Renal pelvis (tissue), 4 donors: ENCODE data around the gene SOST. TPM values are rescaled to one million over a fixed set of nuclear protein-coding genes. Genes with fewer than 3 reads are reported as not detected.

Experiments used
- DNase-seq: peaks from one replicate; pipeline ENCODE4 v3.0.0-alpha.2; 2013
- polyA plus RNA-seq, 3 donors: library from polyadenylated mRNA; unstranded; fragments of 120-200 nt; gene quantifications; one replicate each; pipeline ENCODE4 v1.2.1, GENCODE V29; 2013; ENCODE audit not compliant: insufficient read length in 3 of 3

Gene SOST
- polyA plus RNA-seq, 3 donors: 51.8 to 59.3 (median 58.2) TPM

DNA sequence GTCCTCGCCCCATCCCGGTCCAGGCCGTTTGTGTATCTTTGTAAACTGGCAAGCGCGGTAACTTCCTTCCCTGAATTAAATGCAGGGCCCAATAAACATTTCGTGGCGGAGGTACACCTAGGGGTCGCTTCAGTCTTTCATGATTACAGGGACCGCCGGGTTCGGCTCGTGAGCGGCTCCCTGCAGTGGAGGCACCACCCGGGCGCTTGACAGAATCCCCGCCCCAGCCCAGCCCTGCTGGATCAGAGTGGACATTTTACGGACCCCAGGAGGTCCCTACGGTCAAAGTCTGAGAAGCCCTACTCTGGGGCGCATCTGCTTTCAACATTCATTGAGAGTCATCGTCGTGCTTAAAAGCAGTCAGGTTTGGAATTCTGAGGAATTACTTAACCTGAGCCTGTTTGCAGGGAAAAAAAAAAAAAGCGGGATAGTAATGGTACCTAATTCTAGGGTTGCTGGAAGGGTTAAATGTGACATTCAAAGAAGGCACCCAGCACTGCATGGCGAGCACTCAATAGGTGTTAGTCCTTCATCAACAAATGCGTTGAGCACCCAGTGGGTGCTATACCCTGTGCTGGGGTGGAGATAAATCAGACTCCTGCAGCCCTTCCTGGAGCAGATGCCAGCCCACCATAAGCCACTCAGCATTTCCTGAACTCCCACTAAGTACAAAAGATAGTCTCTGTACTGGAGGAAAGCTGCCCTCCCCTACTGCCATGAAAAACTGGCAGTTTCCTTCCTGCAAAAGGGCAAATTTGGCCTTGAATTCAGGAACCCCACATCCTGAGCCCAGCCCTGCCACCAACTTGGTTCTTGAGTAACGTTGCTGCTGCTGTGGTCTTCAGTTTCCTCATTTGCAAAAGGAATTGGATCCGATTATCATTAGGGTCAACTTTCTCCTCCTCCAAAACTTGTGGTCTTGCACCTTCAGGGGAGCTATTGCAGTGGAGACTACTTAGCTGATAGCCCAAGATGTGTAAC lies 20.8 kb upstream of the SOST start:
- DNase-seq: no peak

DNA sequence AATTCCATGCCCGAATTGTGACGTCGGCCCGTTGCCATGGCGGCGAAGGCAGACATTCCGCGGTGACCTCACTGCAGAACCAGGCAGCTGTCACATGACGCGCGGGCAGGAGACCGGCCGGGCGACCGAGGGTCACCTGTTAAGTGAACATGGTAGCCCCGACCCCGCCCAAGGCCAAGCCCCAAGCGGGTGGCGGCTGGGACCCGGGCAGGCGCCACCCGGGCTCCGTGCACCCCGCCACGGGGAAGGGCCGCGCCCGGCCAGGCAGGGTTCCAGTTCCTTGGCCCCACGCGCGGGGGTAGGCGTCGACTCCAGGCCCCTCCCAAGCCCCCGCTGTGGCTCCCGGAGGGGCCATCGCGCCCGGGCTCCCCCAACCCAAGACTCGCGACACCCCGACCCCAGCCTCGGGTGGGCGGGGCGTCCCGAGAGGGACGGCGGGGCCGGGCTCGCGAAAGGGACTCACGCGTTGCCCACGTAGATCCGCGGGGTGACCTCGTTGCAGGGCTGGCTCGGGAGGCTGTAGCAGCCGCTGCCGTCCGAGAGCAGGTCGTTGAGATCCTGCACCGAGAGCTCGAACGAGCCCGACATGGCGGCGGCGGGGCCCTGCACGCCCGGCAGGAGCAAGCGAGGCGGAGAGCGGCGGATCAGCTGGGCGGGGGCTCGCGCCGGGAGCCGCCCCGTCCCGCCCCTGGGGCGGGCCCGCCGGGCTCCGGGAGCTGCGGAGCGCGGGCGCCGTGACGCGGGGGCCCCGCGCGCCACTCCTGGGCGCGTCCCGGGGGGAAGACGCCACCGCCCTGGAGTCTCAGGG lies 19.9 kb upstream of the SOST start, which contains the start of gene DUSP3:
Gene DUSP3, minus strand, starts transcription at position 641 of the 808 bp plus-strand sequence. Its CDS starts 53 bp downstream, at position 588.
- DNase-seq: peak; percentile 94

DNA sequence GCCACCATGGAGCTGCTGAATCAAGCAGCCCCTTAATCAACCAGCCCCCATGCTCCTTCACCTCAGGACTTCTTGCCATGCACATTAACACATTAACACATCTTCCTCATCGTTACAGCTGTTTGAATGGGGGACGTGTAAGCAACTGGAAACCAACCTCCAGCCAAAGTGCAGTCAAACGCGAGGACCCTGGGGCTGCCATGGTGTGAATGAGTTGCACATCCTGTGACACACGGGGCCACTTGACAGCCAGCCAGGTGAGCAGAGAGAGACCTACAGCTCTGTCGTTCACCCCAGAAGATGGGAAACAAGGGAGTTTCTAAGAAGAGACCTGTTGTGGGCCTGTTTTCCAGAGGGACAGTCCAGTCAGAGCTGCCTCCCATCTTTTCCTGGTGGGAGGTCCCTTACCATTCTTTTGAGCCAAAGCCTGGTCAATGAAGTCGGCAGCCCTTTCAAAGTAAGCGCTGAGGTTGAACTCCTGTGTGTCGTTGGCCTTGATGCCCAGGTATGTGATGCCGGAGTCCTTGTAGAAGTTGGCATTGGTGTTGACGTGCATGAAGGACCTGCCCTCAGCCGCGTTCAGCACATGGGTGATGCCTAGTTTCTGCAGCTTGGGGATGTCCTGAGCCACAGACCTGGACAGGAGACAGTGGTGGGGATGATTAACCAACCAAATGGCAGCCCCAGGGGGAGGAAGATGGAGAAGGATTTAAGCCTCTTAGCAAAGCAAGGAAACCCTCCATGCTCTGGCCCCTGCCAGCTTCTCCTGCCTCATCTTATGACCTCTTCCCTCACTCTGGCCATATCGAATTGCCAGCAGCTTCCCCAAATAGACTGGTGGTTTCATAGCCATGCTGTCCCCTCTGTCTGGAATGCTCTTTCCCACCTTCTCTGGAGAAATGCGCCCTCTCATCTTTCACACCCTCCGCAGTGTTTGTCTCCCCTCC lies 16.0 kb upstream of the SOST start:
- DNase-seq: no peak

DNA sequence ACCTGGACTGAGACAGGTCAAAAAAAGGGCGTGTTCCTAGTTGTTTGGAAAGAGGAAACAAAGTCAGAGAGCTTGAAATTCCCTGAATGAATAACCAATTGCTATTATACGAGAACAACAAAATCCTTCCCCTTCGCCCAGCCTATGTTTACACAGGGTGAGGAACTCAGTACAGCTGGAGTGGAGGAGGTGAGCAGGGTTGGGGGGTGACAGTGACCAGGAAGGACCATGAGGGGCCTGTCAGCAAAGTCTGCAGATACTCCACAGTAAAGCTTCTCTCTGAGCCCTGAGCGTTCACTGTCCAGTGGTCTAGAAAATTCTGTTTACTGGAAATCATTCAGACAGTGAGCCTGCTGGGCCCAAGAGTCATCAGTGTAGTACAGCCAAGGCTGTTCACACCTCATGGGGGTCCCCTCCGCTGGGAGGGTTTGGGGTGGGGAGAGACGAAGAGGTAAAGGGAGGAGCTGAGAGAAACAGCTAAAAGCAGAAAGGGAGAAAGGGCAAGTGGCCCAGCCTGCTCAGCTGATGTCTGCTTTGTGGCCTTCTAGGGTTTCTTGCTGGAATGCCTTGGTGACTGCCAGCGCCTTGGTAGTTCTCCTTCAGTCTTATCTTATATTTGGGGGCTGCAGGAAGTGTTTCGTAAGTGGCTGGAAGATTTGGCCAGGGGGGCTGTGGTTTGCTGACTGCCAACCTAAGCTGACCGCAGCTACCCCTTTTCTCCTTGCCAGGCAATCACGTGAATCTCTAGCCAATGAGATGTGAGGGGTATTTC lies 14.5 kb upstream of the SOST start:
- no peak for DNase-seq

DNA sequence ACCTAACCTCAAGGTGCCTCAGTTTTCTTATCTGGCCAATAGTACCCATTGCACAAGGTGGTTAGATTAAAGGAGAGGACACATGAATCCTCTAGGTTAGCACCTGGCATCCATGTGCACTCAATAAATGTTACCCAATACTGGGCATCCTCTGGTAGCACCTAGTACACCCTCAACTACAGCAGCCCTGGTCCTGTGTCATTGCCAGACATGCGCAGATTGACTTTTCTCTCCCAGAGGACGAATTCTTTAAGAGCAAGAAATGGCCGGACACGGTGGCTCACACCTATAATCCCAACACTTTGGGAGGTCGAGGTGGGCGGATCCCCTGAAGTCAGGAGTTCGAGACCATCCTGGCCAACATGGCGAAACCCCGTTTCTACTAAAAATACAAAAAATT lies 12.9 kb upstream of the SOST start:
- no peak for DNase-seq

DNA sequence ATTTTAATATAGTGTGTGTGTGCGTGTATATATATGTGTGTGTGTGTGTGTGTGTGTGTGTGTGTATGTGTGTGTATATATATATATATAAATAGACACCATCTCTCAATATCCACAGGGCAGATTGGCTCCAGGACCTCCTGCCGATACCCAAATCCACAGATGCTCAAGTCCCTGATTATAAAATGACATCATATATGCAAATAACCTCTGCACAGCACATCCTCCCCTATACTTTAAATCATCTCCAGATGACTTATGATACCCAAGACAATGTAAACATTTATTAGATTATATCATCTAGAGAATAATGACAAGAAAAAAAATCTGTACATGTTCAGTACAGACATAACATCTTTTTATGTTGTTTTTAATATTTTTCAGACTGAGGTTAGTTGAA lies 12.4 kb upstream of the SOST start:
- DNase-seq: no peak

DNA sequence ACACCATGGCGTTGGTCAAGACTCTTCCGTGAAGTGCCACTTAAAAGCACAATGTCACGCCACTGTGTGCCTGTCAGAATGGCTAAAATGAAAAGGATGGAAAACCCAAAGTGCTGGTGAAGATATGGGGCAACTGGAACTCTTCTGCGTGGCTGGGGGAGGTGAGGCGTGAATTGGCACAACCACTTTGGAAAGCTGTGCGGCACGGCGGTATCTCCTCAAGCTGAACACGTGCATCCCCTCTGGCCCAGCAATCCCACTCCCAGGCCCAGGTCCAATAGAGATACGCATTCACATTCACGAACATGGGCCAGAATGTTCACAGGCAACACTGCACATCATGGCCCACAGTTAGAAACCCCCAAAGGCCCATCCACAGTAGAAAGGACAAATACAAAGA lies 11.3 kb upstream of the SOST start:
- DNase-seq: no peak

DNA sequence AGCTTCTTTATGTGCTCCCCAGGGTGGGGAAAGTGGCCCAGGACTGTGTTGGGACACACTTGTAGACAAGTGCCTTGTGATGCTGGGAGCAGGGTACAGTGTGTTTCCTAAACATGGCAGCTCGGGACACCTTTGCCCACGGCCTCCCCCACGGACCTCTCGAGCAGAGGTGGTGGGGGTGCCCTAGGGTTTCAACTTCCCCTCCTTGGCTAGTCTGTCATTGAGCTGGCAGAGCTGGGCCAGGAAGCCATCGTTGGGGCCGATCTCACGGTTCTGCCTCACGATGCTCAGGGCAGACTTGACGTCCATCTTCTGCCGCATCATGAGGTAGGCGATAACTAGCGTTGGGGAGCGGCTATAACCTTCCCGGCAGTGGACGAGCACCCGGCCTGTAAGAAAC lies 10.8 kb upstream of the SOST start:
- DNase-seq: no peak

DNA sequence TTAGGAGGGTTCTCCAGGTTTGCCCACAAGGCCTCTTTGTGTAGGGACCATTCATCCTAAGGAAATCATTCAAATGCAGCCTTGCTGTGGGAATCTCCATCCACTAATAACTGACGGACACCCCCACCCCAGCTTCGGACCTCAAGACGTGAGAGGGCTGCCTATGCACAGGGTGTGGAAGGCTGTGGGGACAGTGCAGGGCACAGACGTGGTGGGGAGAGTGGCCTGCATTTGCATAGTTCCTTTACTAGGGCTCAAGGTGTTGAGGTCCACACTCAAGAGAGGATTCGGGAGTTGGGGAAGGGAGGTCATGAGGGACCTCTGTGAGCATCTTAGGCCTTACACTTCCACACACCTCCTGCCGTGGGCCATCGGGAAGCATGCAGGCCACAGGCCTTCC lies 10.4 kb upstream of the SOST start:
- DNase-seq: no peak

DNA sequence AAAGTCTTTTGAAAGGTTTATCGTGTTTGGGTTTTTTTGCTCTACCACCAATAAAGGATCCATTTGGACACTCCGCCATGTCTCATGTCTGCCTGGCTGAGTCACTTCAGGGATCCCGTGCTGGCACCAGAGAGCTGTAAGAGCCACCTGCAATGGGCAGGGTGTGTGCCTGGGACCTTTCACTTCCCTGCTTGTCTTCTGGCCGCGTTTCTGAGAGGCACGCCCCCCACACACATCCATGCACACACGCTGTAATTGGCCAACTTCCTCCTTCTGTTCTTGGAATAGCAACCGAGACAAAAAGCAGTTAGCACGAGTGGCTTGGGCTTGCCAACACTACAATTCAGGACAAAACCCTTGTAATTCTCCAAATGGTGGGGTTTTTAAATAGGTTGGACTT lies 9.8 kb upstream of the SOST start:
- DNase-seq: no peak

DNA sequence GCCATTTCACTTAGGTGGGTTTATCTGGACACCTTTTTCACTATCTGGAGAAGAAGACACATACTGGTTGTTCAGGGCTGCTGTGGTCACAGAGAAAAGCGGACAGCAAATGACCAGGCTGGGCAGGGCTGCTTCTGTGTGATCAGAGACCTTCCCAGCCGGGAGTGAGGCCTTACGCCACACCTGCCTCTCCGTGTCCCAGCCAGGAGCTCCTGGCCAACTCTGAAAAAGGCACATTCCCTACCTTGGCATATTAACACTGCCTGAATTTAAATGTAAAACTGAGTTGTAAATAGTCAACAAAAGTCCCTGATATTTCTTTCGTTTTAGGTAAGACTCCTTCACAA lies 9.1 kb upstream of the SOST start:
- DNase-seq: no peak

DNA sequence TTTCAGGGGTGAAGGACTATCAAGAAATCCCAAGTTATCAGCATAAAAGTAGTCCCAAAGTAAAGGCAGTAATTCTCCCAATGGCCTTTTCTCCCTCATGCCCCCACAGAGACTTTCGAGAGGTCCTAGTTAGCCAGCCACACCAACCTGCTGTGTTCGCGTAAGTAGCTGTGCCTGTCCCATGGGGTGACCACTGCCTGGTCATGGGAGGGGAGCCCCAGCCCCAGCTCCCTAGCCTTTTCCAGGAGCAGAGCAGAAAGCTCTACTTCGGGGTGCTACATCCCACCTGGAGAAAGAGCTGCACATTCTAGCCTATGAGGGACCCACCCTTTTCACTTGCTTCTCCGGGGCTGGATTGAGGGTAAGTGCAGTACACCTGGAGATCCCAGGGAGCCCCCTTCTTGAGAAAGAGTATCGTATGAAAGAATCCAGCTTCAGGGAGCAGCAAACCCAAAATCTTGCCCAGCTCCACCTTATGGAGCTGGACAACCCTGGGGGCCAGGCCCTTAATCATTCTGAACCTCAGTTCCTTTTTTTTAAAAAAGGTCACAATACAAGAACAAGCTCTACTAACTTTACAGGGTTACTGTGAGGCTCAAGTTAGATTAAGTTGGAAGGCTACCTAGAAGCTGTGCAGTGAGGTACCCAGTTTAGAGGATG lies 8.6 kb upstream of the SOST start:
- no peak for DNase-seq

DNA sequence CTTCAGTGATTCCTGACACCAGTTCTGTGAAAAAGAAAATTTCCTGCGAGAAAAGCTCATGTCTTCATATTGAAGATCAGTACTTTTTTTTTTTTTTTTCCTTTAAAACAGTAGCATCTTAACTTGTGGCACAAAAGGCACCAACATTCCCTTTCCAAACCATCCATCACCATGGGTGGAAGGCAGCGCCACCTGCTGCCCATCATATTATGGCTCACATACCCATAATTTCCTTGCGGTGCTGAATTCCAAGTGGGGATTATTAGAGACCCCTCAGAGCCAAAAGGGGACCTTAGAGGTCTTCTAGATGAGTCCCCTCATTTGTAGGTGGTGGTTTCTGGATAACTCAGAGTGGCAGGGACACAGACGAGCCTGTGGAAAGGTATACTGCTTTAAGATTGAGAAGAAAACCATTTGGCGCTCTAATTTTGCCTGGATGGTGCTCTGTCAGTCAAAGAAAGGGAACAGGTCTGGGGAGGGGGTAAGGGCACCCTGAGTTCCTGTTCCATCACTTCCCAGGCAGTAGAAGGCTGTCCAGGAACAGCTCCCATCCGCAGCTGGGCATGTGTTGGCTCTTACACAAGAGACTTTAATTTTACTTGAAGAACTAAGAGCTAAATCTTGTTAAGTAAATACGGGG lies 7.9 kb upstream of the SOST start:
- no peak for DNase-seq

DNA sequence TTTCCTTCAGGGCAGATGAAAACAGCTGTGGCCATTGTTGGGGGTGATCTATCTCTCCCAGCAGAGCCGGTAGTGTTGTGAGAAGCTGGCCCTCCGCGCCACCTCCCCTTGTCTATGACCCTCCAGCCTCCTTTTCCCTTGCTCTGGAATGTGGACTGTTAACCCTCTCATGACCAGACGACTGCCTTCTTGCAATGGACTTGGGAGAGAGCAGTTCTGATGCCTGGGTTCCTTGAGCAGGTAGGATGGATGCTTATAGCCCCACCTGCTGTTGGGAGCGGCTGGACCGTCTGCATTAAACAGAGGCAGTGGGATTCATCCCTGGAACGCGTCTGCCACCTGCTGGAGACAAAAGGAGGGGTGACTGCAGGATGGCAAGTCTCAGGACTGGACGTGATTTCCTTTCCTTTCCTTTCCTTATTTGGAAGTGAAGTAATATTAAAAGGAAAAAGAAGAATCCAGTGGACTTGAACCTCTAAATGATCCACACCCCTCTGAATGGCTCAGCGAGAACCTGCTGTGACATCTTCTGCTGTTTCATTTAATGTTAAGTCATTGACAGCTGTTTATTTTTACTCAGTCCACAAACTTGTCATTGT lies 1.8 kb upstream of the SOST start:
- peak; percentile 93 for DNase-seq

DNA sequence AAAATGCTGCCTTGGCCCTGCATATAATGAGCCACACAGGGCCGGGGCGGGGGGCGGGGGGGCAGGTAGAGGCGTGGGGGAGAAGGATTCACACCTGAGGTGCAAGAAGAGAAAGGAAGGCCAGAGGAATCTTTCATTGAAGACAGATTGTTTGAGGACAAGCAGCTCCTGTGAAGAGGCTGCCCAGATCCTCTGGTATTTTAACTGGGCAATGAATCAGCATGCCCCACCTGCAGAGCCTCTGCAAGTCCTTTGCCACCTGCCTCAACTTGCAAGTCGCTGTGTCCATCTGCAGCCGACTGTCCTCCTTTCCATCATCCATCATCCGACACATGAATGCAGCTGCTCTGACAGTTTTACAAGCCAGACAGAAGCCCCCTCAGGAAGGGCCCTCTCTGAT lies 1.2 kb upstream of the SOST start:
- no peak for DNase-seq

DNA sequence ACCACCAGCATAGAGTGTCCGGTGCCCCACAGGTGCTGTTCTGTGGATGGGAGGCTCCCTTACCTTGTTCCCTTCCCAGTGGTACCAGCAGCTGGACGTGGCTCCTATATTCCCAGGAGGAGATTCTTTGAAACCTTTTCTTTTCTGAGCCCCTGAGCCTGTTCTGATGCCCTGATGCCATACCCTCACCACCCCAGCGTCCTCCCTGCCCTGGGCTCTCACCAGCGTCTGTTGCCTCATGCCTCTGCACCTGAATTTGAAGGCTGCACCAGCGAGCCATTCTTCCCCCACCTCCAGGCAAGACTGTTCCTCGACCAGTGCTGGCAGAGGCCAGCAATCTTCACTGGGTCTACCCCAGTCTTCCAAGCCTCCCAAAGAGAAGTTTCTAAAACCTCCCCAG lies 505 bp downstream of the SOST start:
- DNase-seq: no peak

DNA sequence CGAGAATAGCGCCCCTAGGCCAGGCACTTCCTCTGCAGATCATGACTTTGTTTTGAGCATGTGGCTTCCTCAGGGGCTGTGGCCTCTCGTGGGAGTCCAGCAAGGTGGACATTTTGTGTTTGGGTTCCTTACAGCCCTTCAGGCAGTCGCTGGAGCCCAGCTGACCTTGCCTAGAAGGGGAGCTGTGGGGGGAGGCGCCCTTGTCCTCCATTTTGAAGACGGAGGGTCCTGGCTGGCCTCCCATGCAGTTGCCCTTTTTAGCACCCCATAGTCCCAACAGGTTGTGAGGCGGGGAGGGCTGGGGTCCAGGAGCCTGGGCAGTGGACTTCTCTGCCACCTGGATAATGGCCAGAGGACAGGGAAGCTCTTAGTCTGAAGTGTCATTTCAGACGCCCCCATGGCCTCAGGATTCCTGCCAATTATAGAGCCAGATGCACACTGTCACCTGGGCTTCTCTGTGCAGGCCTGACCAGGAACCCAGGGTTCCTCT lies 1.4 kb downstream of the SOST start:
- no peak for DNase-seq

DNA sequence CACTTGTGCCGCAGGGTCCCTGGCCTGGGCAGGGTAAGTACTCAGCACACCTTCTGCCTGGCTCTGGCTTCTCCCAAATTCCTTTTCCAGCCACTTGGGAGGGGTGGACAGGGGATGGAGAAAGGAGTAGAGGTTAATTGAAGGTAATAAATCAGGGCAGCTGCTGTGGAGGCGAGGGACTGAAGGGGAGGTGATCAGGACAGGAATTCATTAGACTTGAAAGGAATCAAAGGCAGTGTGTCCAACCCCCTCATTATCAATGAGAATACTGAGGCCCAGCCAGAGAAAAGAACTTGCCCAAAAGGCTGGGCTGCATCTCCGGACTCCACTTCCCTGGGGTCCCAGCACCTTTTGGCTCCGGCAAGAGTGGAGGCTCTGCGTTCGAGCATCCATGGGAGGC lies 2.4 kb downstream of the SOST start:
- DNase-seq: no peak

DNA sequence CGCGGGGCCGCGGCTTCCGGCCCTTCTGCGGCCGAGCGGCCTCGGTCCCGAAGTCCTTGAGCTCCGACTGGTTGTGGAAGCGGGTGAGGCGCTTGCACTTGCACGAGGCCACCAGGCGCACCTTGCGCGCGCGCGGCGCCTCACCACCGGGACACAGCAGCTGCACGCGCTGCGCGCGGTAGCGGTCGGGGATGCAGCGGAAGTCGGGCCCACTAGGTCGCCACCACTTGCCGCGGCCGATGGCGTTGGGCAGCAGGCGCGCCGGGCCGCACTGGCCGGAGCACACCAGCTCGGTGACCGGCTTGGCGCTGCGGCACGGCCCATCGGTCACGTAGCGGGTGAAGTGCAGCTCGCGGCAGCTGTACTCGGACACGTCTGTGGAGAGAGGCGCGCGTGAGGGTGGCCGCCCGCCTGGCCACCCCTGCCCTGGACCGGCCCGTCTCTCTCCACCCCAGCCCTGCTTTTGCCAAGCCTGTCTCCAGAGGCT lies 3.2 kb downstream of the SOST start:
- DNase-seq: peak; percentile 65
